Activated CD4-positive, alpha-beta T cell treated with anti-CD3 and anti-CD28 coated beads, Interleukin-2, amount 50 U/mL, for 48 hours (primary cell): ENCODE measurements around the gene SRP54.
"Not testable (repeated sequence)": the region's sequence is repeated elsewhere in the genome, so short reads cannot be mapped to it uniquely, and the experiment has no call there.

ENCODE experiments used
- DNase-seq, 2 experiments: peaks; one replicate each; pipeline ENCODE4 v3.0.0-alpha.2; 2020

The SRP54 gene

GRCh38 chr14:34982421-34983147, at the start of gene SRP54:
SRP54 (plus strand) TSS chr14:34982992; CDS start chr14:34996710, 13,718 bp downstream.
- DNase-seq, result peak; percentile 100

DNA sequence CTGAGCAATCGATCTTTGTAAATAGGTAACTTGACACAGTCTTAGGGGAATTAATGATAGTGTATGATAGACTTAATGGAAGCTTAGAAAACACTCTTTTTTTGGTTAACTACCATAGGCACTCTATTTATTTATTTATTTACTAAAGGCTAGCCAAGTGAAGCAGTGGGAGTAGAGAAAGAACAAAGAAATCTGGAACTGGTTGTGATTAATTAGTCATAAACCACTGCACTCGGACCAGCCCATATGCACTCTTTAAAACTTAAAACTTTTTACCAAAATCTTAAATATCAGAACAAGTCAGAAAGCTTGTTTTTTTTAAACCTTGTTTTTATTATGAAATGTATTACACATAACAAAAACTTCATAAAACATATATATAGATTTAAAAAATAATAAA, 49.5 kb upstream of the SRP54 start:
- no peak for DNase-seq

- no peak for DNase-seq
Observed at GRCh38 chr14:34935488-34935887, 47.3 kb upstream of the SRP54 start.

- no peak for DNase-seq
Observed at GRCh38 chr14:34937442-34937841, 45.4 kb upstream of the SRP54 start.

DNA sequence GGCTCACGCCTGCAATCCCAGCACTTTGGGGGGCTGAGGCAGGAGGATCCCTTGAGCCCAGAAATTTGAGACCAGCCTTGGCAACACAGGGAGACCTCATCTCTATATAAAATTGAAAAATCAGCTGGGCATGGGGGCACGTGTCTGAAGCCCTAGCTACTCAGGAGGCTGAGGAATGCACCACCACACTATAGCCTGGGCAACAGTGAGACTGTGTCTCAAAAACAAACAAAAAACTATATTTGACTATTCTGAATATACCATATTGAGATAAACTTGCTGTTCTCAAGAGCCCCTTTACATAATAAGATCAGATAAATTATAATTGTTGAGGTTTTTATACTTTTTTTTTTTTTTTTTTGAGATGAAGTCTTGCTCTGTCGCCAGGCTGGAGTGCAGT, 44.9 kb upstream of the SRP54 start:
- no peak for DNase-seq

DNA sequence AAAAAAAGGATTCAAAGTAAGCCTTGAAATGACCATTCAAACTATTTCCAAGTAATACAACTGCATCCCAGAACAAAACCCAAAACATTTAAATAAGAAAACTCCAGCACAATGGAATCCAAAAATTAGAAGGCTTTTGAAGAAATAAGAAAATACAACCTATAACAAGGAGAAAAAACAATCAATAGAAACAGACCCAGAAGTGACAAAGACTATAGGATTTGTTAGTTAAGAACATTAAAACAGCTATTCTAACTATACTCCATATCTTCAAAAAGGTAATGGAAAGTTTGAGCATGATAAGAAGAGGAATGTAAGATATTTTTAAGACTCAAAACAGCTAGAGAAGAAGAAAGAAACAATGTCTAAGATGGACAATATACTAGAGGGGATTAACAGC, 39.3 kb upstream of the SRP54 start:
- no peak for DNase-seq

- DNase-seq, result no peak
Observed at GRCh38 chr14:34944744-34945143, 38.0 kb upstream of the SRP54 start.

DNA sequence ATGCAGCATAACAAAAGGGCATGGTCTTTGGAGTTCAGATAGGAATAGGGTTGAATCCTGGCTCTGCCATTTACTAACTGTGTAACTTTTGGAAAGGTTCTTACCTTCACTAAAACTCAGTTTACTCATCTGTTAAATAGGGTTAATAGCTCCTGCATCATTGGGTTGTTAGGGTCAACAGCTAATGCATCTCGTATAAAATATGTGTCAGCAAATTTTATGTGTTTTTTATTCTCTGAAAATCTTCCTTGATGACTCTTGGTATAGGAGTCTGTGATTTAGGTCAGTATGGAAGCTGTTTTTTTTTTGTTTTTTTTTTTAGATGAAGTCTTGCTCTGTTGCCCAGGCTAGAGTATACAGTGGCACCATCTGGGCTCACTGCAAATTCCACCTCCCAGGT, 36.1 kb upstream of the SRP54 start:
- DNase-seq, result no peak

DNA sequence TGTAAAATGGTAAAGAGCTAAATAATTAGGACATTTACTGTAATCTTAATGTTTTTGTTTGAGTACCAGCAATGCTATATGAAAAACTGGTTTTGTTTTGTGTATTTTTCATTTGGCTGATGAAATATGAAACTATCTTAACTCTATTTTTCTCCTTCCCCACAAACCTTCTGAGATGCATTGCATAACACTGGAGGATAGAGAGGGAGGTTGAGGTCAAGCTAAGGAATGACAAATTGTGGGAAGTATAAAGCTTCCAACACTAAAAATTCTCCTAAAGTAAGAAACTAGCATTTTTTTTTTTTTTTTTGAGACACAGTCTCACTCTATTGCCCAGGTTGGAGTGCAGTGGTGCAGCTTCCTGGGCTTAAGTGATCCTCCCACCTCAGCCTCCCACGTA, 31.5 kb upstream of the SRP54 start:
- DNase-seq, result no peak

DNA sequence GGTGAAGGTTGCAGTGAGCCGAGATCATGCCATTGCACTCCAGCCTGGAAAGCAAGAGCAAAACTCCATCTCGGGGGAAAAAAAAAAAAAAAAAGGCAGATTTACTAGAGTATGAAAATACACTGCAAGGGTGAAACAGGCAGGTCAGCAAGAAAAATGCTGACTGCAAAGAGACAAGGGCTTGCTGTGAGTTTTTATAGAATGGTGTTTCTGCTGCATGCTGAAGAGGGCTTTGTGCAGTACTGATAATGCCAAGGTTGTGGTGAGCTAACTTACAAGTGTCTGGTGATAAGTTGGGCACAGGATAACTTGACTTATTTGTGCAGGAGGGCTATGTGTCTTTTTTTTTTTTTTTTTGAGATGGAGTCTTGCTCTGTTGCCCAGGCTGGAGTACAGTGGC, 25.9 kb upstream of the SRP54 start:
- DNase-seq, result no peak

DNA sequence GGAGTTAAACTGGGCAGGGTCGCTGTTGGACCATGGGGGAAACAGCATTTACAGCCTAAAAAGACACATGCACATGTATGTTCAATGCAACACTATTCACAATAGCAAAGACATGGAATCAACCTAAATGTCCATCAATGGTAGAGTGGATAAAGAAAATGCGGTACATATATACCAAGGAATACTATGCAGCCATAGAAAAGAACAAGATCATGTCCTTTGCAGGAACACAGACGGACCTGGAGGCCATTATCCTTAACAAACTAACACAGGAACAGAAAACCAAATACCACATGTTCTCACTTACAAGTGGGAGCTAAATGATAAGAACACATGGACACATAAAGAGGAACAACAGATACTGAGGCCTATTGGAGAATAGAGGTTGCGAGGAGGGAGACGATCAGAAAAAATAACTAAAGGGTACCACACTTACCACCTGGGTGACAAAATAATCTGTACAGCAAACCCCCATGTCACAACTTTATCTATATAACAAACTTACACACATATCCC, 25.0 kb upstream of the SRP54 start:
- no peak for DNase-seq

DNA sequence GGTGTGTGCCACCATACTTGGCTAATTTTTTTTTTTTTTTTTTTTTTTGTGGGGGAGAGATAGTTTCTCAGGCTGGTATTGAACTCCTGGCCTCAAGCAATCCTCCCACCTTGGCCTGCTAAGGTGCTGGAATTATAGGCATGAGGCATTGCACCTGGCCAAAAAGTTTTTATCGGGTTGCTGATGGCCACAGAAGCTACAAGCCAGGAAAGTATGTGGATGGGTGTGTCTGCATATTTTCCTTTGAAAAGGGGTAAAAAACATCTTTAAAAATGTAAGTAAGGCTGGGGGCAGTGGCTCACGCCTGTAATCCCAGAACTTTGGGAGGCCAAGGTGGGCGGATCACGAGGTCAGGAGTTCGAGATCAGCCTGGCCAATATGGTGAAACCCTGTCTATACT, 20.7 kb upstream of the SRP54 start:
- not testable (repeated sequence) for DNase-seq

DNA sequence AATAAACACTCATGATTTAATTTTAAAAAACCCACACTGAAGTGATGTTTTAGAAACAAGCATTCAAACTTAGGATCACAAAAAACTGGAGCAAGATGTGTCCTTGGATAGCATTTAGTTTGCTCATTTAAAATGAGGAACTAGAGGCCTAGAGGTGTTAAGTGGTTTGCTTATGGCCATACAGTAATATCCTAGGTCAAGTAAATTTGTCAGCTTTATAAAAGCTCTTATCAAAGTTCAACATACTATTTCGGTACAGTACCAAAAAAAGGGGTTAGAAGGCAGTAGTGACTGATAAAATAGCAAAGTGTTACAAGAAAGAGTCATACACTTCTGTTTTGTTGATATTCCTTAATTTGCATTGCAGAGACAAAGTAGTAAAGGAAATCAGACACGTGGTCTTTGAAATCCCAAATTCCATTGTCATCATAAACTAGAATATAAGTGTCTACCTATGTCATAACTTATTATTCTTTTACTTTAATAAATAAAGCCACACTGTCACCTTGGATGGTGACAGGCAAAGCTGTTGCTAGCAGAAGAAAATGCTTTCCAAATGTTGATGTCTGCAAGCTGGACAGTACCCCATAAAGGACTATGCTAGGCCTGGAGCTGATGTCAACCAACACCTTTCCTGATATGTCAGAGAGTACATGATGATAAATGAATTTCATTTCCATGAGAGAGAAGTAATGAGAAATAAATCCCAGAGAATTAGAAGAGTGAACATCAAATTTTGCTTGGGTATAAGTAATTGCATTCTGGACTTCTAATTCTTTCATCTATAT, 17.6 kb upstream of the SRP54 start:
- no peak for DNase-seq

DNA sequence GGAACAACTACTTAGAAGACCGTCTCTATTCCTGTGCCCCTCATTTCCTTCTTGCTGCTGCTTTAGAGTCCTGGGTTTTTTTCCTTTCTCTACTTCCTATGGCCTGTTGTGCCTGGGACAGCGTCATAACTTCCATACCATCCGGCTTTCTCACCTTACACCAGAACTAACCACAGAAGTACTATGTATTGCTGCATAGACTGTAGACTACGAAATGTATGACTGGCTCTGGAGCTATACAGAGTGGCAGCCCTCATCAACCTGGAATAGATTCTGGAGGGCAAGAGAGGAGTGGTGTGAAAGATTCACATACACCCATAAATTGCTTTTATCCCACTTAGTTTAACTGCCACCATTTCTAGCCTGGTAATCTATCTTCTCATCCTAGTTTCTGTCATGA, 16.9 kb upstream of the SRP54 start:
- no peak for DNase-seq

GRCh38 chr14:34966413-34966812, 16.4 kb upstream of the SRP54 start:
- no peak for DNase-seq

DNA sequence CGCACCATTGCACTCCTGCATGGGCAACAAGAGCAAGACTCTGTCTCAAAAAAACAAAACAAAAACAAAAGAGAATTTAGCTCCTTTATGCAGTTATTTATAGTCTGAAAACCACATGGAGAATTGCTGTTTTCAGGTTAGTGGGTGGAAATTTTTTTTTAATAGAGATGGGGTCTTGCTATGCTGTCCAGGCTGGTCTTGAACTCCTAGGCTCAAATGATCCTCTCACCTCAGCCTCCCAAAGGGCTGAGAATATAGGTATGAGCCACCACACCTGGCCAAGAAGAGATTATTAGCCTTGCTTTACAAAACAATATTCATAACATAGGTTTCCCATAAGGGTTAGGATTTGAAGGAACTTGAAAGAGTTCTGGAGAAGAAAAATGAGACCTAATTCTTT, 12.1 kb upstream of the SRP54 start:
- DNase-seq, result no peak

DNA sequence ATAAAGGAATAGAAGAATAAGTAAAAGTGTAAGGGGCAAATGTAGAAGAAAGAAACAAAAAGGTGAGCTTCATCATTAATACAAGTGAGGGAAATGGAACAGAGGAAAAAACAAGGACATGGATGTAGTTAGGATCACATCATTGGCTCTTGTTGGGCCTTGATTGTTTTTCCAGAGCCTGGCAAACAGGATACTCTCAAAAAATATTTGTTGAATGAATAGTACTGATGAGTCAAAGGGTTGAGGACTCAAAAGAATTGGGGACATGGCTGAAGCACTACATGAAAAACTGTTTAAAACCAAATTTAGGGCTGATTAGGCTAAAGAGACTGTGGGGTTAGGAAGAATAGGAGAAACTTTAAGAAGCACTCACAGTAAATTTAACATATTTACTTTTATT, 11.4 kb upstream of the SRP54 start:
- no peak for DNase-seq

- DNase-seq, result no peak
Observed at GRCh38 chr14:34971801-34972200, 11.0 kb upstream of the SRP54 start.

DNA sequence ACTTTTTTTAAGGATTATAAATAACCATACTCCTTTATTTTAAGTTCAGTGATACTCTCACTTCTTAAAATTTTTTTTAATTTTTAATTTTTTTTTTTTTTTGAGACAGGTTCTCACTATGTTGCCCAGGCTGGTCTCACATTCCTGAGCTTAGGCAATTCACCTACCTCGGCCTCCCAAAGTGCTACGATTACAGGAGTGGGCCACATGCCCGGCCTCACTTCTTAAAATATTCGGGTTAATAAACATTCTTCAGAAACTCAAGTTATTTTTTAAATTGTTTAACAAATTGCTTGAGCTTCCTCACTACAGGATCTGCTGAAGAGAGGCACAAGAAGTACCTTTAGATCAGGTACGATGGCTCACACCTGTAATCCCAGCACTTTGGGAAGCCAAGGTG, 4.3 kb upstream of the SRP54 start:
- DNase-seq, result no peak

- DNase-seq, result no peak
Observed at GRCh38 chr14:34980337-34980900, 2.4 kb upstream of the SRP54 start.

GRCh38 chr14:34981743-34982420, 910 bp upstream of the SRP54 start:
- DNase-seq, result peak; percentile 32 to 44

DNA sequence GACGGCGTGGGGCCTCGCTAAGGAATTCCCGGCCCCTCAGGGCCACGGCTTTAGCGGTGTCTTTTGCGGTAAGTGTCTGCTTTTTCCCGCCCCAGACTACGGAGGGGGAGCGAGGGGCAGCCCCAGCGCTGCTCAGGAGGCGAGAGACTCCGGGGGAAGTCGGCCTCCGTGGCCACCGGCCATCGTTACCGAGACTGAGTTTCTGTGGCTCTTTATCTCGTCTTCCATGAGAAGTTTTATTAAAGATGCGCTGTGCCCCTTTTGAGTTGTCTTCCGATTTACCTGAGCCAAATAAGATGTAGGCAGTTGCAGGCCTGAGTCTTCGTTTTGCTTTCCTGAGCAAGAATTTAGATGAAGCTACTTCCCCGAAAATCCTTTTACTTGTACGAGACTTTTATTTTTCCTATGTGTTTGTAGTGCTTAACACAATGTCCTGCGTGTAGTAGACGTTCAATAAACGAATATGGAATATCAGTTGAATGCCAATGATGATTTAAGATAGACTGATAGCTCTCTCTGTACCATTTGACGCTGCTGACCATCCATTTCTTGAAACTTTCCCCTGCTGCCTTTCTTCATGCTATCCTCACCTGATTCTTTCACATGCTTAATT, 462 bp downstream of the SRP54 start:
- DNase-seq, result no peak

DNA sequence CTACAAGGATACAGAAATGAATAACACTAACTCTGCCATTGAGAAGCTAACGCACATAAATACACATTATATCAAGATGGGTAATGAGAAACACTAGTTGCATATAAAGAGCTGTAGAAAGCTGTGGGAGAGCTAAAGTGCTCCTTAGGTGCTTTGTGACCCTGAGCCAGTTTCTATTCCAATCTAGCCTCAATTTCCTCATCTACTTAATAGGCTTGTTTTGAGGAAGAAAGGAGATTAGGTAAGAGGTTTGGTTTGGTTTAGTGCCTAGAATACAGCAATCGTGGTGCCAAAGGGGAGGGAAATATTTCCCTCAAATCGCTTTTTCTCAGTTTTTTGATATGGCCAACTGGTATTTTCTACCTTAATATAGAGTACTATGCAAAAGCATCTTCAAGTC, 994 bp downstream of the SRP54 start:
- DNase-seq, result no peak
